GM12864 (cell line): ENCODE results near the gene CHST12.

Source experiments
- DNase-seq: peaks from one replicate; pipeline ENCODE4 v3.0.0-alpha.2; 2011; ENCODE audit warnings: low read depth
- H3K4me3 ChIP-seq: 2 replicates; pipeline ENCODE4 v1.5.1; 2011; ENCODE audit warnings: mild to moderate bottlenecking, low read depth, low read length, control low read depth
- TF ChIP-seq, protein P1 (sequence below): IDR thresholded peaks from 2 replicates; pipeline ENCODE4 v1.5.1; 2011; ENCODE audit warnings: low read depth, mild to moderate bottlenecking, moderate library complexity, low read length, control low read depth, inconsistent platforms; ENCODE audit errors: missing control alignments

Gene CHST12

DNA sequence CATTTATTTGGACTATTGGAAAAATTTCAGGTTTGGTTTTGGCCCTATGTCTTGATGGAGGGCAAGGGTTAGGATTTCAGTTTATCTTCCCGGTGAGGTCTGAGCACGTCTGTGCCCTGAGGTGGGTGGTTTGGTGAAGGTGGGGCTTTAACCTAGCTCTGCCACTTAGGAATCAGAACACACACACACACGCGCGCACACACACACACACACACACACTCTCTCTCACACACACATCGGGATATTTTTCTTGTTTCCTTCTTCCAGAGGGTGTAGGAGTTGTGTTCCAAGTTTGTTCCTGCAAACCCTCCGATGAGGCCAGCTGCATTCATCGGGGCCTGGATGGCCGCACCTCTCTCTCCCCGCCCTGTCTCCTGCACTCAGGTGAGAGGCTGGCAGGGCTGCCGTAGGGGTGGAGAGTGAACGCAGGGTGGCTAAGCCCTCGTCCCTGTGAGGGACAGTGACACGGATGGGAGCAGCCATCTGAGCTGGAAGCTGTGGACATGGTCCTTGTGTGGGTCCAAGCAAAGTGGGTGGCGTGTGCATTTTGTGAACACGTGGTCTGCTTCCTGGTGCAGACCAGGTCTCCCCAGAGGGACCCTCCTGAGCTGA lies 34.2 kb downstream of the CHST12 start:
- TF ChIP-seq, protein P1, sequence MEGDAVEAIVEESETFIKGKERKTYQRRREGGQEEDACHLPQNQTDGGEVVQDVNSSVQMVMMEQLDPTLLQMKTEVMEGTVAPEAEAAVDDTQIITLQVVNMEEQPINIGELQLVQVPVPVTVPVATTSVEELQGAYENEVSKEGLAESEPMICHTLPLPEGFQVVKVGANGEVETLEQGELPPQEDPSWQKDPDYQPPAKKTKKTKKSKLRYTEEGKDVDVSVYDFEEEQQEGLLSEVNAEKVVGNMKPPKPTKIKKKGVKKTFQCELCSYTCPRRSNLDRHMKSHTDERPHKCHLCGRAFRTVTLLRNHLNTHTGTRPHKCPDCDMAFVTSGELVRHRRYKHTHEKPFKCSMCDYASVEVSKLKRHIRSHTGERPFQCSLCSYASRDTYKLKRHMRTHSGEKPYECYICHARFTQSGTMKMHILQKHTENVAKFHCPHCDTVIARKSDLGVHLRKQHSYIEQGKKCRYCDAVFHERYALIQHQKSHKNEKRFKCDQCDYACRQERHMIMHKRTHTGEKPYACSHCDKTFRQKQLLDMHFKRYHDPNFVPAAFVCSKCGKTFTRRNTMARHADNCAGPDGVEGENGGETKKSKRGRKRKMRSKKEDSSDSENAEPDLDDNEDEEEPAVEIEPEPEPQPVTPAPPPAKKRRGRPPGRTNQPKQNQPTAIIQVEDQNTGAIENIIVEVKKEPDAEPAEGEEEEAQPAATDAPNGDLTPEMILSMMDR, result no peak
- no peak for DNase-seq
- no peak overlapping the region for H3K4me3 ChIP-seq

DNA sequence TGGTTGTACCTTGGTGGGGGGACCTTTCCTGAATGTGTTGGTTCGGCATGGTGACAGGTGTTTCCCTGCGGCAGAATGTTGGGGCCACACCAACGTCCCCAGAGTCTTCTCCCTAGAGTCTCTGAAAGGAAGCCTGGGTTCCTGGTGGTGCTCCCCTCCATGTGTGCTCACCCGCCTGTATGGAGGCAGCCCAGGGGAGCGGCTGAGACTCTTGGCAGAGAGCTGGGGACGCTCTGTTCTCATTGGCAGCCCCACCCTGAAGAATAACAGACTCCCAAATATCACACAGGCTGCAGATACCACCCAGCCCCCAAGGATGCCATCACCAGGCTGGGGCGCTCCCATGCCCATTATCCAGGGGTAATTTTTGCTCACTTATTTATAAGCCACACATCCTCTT lies 34.8 kb downstream of the CHST12 start:
- H3K4me3 ChIP-seq, result no peak overlapping the region
- TF ChIP-seq, protein P1, result no peak
- no peak for DNase-seq

DNA sequence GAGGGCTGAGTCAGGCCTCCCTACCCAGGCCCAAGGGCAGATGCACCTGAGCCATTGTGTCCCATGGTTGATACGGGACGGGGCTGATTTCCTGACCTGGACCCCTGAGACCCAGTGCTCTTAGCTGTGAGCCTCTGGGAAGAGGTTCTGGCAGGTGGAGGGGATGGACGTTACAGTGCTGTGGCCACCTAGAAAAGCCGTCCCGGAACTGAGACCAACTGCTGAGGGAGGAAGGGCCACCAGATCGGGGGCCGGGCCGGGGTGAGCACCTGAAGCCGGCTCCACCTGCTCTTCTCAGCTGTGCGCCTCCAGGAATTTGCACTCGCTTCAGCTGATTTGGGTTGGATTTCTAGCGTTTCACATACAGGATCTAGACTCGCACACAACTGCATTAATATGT lies 35.4 kb downstream of the CHST12 start:
- no peak overlapping the region for H3K4me3 ChIP-seq
- TF ChIP-seq, protein P1, result no peak
- no peak for DNase-seq

DNA sequence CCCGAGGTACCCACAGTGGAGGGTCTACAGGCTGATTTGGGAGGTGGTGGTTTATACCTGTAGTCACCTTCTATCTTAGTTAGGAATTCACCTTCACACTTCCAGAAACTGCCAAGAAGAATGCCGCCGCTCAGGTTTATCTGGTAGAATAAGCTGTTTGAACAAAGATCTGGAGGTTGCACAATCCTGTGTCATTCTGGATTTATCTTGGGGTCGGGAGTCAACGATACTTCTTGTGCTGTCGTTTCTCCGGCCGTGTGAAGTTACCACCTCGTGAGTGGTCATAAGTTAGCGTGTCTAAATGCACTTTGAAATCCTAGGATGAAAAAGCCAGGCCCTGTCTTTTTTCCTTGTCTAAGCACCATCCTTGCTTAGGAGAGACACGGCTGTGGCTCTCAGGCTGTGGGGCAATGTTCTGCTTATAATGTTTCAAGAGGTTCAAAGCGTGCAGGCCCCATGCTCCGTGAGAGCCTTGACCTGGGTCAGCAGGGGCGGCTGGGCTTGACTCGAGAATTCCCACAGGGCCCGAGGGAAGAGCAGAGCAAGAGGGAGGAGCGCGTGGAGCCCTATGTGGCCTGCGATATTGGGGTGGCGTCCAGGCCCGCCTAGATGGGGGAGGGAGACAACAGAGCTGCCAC lies 37.3 kb downstream of the CHST12 start:
- no peak for DNase-seq
- TF ChIP-seq, protein P1, result no peak
- H3K4me3 ChIP-seq, result no peak overlapping the region

DNA sequence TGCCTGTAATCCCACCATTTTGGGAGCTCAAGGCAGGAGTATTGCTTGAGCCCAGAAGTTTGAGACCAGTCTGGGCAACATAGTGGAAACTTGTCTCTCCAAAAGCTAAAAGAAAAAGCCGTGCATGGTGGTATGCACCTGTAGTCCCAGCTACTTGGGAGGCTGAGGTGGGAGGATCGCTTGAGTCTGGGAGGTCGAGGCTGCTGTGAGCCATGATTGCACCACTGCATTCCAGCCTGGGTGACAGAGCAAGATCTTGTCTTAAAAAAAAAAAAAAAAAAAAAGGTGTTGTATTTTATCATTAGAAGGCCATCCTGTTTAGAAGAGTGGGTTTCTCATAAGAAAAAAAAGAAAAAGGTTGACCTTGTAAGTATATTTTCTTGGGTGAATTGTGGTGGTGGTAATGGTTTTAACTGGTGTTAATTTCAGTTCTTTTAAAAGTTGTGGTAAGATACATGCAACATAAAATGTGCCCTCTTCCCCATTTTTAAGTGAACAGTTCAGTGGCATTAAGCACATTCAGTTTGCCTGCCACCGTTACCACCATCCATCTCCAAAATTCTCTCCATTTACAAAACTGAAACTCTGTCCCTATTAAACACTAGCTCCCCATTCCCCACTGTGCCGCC lies 38.1 kb downstream of the CHST12 start:
- no peak for DNase-seq
- H3K4me3 ChIP-seq, result no peak overlapping the region
- TF ChIP-seq, protein P1, result no peak

DNA sequence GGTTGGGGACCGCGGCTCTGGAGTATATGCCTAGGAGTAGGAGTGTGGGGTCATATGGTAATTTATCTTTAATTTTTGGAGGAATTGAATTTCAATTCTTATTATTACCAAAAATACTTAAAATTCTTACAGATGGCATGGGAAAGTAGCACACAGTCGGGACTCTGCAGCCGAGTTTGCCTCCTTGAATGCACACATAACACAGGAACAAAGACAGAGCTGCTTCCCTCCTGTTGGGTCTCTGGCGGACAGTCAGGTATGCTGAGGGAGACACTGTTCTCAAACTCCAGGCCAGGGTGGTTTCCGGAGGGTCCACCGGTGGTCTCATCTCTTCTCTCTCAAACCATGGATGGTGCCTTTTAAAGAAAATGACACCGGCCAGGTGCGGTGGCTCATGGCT lies 40.1 kb downstream of the CHST12 start:
- no peak for DNase-seq
- no peak overlapping the region for H3K4me3 ChIP-seq
- TF ChIP-seq, protein P1, result no peak
